ENCODE results near the gene SIK3.

DNA sequence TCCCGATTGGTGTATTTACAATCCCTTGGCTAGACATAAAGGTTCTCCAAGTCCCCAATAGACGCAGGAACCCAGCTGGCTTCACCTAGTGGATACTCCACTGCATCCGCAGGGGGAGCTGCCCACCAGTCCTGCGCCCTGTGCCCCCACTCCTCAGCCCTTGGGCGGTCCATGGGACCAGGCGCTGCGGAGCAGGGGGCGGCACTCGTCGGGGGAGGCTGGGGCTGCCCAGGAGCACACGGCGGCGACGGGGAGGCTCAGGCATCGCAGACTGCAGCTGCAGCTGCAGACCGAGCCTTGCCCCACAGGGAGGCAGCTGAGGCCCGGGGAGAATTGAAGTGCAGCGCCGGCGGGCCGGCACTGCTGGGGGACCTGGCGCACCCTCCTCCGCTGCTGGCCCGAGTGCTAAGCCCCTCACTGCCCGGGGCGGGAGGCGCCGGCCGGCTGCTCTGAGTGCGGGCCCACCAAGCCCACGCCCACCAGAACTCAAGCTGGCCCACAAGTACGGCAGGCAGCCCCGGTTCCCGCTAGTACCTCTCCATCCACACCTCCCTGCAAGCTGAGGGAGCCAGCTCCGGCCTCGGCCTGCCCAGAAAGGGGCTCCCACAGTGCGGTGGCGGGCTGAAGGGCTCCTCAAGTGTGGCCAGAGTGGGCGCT, 12.2 kb upstream of the SIK3 start:
- TF ChIP-seq, protein P1, sequence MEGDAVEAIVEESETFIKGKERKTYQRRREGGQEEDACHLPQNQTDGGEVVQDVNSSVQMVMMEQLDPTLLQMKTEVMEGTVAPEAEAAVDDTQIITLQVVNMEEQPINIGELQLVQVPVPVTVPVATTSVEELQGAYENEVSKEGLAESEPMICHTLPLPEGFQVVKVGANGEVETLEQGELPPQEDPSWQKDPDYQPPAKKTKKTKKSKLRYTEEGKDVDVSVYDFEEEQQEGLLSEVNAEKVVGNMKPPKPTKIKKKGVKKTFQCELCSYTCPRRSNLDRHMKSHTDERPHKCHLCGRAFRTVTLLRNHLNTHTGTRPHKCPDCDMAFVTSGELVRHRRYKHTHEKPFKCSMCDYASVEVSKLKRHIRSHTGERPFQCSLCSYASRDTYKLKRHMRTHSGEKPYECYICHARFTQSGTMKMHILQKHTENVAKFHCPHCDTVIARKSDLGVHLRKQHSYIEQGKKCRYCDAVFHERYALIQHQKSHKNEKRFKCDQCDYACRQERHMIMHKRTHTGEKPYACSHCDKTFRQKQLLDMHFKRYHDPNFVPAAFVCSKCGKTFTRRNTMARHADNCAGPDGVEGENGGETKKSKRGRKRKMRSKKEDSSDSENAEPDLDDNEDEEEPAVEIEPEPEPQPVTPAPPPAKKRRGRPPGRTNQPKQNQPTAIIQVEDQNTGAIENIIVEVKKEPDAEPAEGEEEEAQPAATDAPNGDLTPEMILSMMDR (IDR thresholded peaks at IDR 0.05): no peak
- no peak for TF ChIP-seq POLR2A (IDR thresholded peaks at IDR 0.05)
